GM23248 (cell line): Measurements from ENCODE around the gene HPS1.

Source experiments
- EZH2 ChIP-seq: fragments of 200-600 bp; sonication (generic); IDR thresholded peaks from 2 replicates; pipeline ENCODE4 v1.6.1; 2018; ENCODE audit warnings: antibody characterized with exemption, mild to moderate bottlenecking; ENCODE audit not compliant: insufficient read depth, poor library complexity, severe bottlenecking
- EZH2phosphoT487 ChIP-seq: fragments of 200-600 bp; sonication (generic); IDR thresholded peaks from 2 replicates; pipeline ENCODE4 v1.6.1; 2018; ENCODE audit warnings: antibody characterized with exemption, moderate library complexity, mild to moderate bottlenecking, low read depth; ENCODE audit not compliant: insufficient read depth

GRCh38 chr10:98374217-98374985 is 72.3 kb downstream of the HPS1 start:
- TF ChIP-seq EZH2 (no peak), EZH2phosphoT487 (no peak)
